ENCODE results near the gene APBA2.

DNA sequence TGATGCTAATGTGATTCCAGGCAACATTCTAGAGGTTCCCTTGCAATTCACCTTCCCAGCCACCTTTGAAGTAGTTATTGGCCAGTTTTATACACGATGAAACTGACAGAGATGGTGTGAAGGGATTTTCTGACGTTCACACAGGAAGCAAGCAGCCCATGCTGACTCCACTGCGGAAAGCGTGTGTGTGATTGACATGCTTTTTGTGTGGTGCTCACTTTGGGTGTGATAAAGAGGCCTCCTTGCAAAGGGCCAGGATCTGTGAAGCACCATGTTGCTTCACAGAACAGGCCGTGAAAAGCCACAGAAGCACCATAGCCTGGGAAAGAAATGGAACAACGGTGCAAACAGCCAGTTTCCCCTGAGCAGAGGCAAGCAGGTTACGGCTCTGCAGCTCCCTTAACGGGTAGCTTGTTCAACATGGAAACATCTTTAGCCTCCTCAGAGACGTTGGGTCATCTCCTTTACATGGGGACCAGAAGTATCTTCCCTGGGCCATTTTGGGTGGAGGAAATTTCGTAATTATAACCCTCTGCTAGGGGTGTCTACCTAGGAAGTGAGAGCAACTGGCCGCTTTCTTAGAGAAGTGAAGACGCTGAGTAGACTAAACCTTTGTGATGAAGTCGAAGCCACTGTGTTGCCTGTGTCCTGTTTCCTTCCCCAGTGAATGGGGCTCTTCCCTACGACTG, 108.5 kb downstream of the APBA2 start:
- TF ChIP-seq, protein P1, sequence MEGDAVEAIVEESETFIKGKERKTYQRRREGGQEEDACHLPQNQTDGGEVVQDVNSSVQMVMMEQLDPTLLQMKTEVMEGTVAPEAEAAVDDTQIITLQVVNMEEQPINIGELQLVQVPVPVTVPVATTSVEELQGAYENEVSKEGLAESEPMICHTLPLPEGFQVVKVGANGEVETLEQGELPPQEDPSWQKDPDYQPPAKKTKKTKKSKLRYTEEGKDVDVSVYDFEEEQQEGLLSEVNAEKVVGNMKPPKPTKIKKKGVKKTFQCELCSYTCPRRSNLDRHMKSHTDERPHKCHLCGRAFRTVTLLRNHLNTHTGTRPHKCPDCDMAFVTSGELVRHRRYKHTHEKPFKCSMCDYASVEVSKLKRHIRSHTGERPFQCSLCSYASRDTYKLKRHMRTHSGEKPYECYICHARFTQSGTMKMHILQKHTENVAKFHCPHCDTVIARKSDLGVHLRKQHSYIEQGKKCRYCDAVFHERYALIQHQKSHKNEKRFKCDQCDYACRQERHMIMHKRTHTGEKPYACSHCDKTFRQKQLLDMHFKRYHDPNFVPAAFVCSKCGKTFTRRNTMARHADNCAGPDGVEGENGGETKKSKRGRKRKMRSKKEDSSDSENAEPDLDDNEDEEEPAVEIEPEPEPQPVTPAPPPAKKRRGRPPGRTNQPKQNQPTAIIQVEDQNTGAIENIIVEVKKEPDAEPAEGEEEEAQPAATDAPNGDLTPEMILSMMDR (tag by site-specific recombination; IDR thresholded peaks at IDR 0.05) = no peak
- no peak for TF ChIP-seq ZNF600 (tag by site-specific recombination; IDR thresholded peaks at IDR 0.05)
- TF ChIP-seq MZF1 (tag by site-specific recombination; IDR thresholded peaks at IDR 0.05; ENCODE audit: borderline replicate concordance) = no peak
